HL-60 (cell line): ENCODE data around the gene STOML2.
A peak's percentile ranks its signal among the peaks of the same experiment; 100 is the strongest.

Experiments used
- GABPA ChIP-seq: IDR thresholded peaks from 2 replicates; pipeline ENCODE4 v1.6.1; 2012; ENCODE audit warnings: low read depth
- POLR2AphosphoS5 ChIP-seq: IDR thresholded peaks from 2 replicates; pipeline ENCODE4 v1.6.1; 2012; ENCODE audit warnings: low read depth
- SPI1 ChIP-seq: IDR thresholded peaks from 2 replicates; pipeline ENCODE4 v1.6.1; 2012; ENCODE audit warnings: low read depth, mild to moderate bottlenecking, borderline replicate concordance
- TF ChIP-seq, protein P1 (sequence below): IDR thresholded peaks from one replicate; pipeline ENCODE4 v1.5.1; 2011; ENCODE audit warnings: low read length, control low read depth, inconsistent platforms; ENCODE audit not compliant: insufficient read depth
- TF ChIP-seq, protein P2 (sequence below): IDR thresholded peaks from 2 replicates; pipeline ENCODE4 v1.6.1; 2012; ENCODE audit warnings: low read depth; ENCODE audit not compliant: insufficient replicate concordance

DNA sequence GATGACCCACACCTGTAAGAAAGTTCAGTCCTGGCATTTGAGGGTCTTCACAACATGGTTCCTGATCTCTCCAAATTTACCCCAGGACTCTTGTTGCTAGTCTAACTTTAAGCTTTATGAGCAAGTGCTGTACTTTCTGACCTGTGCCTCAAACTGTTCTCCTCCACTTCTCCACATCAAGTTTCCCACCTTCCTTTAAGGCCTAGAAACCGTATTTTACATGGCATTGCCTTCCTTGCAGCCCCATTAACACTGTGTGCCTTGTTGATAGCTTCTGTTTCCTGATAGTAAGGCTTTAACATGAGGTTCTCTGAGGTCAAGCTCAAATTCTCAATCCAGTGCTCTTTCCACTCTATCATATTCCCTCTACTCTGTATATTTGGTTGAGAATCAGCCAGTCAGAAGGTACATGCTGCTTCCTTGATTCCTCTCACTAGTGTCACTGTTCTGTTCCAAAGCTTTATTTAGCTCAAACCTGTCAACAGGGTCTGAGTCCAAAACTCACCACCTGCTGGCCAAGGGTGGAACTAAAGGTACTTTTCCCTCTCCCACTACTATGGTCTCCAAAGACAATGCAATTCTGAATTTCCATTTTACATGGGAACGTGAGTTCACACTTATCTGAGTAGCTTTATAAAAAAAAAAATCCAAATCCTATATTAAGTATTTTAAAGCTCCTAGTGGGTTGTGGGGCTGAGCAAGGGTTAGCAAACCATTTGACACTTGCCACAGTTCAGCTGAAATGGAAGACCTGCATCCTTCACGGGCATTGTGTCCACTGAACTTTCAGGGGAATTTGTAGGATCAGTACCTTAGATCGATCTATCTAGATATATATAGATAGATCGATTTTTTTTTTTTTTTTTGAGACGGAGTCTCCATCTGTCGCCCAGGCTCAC, 51.6 kb downstream of the STOML2 start:
- TF ChIP-seq, protein P1, sequence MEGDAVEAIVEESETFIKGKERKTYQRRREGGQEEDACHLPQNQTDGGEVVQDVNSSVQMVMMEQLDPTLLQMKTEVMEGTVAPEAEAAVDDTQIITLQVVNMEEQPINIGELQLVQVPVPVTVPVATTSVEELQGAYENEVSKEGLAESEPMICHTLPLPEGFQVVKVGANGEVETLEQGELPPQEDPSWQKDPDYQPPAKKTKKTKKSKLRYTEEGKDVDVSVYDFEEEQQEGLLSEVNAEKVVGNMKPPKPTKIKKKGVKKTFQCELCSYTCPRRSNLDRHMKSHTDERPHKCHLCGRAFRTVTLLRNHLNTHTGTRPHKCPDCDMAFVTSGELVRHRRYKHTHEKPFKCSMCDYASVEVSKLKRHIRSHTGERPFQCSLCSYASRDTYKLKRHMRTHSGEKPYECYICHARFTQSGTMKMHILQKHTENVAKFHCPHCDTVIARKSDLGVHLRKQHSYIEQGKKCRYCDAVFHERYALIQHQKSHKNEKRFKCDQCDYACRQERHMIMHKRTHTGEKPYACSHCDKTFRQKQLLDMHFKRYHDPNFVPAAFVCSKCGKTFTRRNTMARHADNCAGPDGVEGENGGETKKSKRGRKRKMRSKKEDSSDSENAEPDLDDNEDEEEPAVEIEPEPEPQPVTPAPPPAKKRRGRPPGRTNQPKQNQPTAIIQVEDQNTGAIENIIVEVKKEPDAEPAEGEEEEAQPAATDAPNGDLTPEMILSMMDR = peak; percentile 20
- TF ChIP-seq POLR2AphosphoS5 (no peak), SPI1 (no peak), GABPA (no peak)
- TF ChIP-seq, protein P2, sequence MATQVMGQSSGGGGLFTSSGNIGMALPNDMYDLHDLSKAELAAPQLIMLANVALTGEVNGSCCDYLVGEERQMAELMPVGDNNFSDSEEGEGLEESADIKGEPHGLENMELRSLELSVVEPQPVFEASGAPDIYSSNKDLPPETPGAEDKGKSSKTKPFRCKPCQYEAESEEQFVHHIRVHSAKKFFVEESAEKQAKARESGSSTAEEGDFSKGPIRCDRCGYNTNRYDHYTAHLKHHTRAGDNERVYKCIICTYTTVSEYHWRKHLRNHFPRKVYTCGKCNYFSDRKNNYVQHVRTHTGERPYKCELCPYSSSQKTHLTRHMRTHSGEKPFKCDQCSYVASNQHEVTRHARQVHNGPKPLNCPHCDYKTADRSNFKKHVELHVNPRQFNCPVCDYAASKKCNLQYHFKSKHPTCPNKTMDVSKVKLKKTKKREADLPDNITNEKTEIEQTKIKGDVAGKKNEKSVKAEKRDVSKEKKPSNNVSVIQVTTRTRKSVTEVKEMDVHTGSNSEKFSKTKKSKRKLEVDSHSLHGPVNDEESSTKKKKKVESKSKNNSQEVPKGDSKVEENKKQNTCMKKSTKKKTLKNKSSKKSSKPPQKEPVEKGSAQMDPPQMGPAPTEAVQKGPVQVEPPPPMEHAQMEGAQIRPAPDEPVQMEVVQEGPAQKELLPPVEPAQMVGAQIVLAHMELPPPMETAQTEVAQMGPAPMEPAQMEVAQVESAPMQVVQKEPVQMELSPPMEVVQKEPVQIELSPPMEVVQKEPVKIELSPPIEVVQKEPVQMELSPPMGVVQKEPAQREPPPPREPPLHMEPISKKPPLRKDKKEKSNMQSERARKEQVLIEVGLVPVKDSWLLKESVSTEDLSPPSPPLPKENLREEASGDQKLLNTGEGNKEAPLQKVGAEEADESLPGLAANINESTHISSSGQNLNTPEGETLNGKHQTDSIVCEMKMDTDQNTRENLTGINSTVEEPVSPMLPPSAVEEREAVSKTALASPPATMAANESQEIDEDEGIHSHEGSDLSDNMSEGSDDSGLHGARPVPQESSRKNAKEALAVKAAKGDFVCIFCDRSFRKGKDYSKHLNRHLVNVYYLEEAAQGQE = no peak
